ENCODE results near the gene PGM1.

GRCh38 chr1:63643517-63643916 lies 50.3 kb downstream of the PGM1 start:
- TF ChIP-seq TAF1 (IDR thresholded peaks at IDR 0.05; ENCODE audit: borderline replicate concordance, low read depth, low read length): no peak
- TF ChIP-seq TCF3 (IDR thresholded peaks at IDR 0.05; ENCODE audit: borderline replicate concordance, insufficient read depth, low read depth, low read length): no peak
- no peak for TF ChIP-seq JUNB (IDR thresholded peaks at IDR 0.05)
- no peak for TF ChIP-seq POLR2AphosphoS5 (IDR thresholded peaks at IDR 0.05; ENCODE audit: low read length)
- TF ChIP-seq EP300 (IDR thresholded peaks at IDR 0.05; ENCODE audit: borderline replicate concordance in 1 of 2, control insufficient read depth in 1 of 2, low read depth in 2 of 2, low read length in 2 of 2): no peak
- TF ChIP-seq CTCF (IDR thresholded peaks at IDR 0.05 in 2 of 3, conservative IDR thresholded peaks at IDR 0.05 in 1 of 3; ENCODE audit: control insufficient read depth in 2 of 3, extremely low read depth in 1 of 3, insufficient read depth in 1 of 3, low read depth in 3 of 3, low read length in 3 of 3): no peak
- TF ChIP-seq EZH2 (IDR thresholded peaks at IDR 0.05; ENCODE audit: borderline replicate concordance, control insufficient read depth, low read depth, low read length): no peak
- TF ChIP-seq NRF1 (conservative IDR thresholded peaks at IDR 0.05; ENCODE audit: low read depth, low read length): no peak
- TF ChIP-seq NR2C2 (IDR thresholded peaks at IDR 0.05; ENCODE audit: borderline replicate concordance, control insufficient read depth, insufficient read length, low read depth): no peak
- TF ChIP-seq USF2 (IDR thresholded peaks at IDR 0.05; ENCODE audit: borderline replicate concordance, low read depth, low read length): no peak
- no peak for TF ChIP-seq ZNF384 (IDR thresholded peaks at IDR 0.05; ENCODE audit: borderline replicate concordance, low read depth, low read length)
- no peak for TF ChIP-seq ZNF687 (IDR thresholded peaks at IDR 0.05)
- TF ChIP-seq TCF12 (IDR thresholded peaks at IDR 0.05; ENCODE audit: low read depth, low read length): no peak

Measured in GM12878 (cell line).